Left renal cortex interstitium (tissue), 4 donors: Measurements from ENCODE around the gene SPNS2. TPM values are rescaled to one million over a fixed set of nuclear protein-coding genes. Genes with fewer than 3 reads are reported as not detected.

ENCODE experiments used
- DNase-seq, 4 donors: peaks; one replicate each; pipeline ENCODE4 v3.0.0-alpha.2; 2013; ENCODE audit warnings: low read depth in 4 of 4, low spot score in 2 of 4, missing footprints in 1 of 4
- polyA plus RNA-seq, 4 donors: library from polyadenylated mRNA; unstranded; fragments of 120-200 nt; gene quantifications; one replicate each; pipeline ENCODE4 v1.2.1, GENCODE V29; 2013; ENCODE audit not compliant: insufficient read length in 4 of 4

SPNS2 gene, protein sequence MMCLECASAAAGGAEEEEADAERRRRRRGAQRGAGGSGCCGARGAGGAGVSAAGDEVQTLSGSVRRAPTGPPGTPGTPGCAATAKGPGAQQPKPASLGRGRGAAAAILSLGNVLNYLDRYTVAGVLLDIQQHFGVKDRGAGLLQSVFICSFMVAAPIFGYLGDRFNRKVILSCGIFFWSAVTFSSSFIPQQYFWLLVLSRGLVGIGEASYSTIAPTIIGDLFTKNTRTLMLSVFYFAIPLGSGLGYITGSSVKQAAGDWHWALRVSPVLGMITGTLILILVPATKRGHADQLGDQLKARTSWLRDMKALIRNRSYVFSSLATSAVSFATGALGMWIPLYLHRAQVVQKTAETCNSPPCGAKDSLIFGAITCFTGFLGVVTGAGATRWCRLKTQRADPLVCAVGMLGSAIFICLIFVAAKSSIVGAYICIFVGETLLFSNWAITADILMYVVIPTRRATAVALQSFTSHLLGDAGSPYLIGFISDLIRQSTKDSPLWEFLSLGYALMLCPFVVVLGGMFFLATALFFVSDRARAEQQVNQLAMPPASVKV
- polyA plus RNA-seq: 10 to 100 TPM; 37.3 to 58.2 (median 44.6) TPM

- no peak for DNase-seq
These were observed at the start of gene SPNS2 for GRCh38 chr17:4498461-4499397. TSS of gene SPNS2 (plus strand) at chr17:4498881. CDS start at chr17:4499048, 167 bp downstream.

DNA sequence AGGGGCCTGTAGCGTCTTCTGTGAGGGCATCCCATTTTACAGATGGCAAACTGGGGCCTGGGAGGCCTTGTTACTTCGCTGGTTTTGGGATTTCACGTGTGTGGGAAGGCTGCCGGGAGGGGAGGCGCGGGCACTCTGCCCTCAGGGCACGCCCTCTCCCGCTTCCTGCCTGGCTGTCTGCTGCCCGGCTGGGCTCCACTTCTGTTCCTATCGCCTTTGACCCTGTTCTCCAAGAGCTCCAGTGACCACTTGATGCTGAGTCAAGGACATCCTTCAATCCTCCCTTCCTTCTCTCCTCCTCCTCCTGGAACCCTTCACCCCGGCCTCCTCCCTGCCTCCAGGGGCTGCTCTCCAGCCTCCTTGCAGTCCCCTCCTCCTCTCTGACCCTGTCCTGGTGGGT is 48.9 kb upstream of the SPNS2 start:
- no peak for DNase-seq

GRCh38 chr17:4450710-4451316 is 47.9 kb upstream of the SPNS2 start:
- no peak for DNase-seq

- DNase-seq: no peak
These were observed 44.7 kb upstream of the SPNS2 start for GRCh38 chr17:4453812-4454591.

DNA sequence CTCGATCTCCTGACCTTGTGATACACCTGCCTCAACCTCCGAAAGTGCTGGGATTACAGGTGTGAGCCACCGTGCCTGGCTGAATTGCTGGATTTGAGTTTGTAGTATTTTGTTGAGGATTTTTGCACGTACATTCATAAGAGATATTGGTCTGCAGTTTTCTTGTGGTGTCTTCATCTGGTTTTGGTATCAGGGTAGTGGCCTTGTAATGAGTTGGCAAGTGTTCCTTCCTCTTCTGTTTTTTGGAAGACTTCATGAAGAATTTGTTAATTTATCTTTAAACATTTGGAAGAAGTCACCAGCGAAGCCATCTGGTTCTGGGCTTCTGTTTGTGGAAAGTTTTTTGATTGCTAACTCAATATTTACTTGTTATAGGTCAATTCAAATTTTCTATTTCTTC is 38.0 kb upstream of the SPNS2 start:
- DNase-seq: no peak

GRCh38 chr17:4463818-4464476 is 34.7 kb upstream of the SPNS2 start:
- DNase-seq: no peak

DNA sequence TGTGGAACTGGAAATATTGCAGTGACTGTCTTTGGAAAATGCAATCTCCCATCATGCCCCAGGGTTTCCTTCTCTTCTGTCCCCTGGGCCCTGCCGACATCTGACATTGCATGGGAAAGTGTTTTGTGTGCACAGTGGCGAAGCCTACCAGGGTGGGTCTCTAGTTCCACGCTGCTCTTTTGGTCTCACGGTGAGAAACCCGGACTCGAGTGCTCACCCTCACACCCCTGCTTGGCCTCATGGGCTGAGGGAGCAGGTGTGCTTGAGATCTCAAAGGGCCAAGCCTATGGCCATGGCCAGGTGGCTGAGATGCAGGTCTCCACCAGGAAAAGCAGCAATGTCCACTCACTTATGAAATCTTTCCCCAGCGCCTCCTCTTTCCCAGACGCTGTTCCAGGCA is 32.9 kb upstream of the SPNS2 start:
- no peak for DNase-seq

DNA sequence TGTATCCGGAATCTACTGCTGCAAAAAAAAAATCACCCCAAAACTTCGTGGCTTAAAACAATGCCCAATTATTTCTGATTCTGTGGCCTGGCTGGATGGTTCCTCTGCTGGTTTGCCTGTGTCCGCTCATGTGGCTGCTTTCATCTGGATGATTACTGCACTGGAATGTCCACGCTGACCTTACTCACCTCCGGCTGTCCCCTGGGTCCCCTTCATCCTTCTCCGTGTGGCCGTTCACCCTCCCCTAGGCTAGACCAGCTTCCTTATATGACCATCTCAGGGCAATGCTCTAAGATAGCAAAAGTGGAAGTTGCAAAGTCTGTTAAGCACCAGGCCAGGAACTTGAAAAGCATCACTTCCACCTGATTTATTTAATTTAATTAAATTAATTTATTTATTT is 31.4 kb upstream of the SPNS2 start:
- DNase-seq: no peak

- DNase-seq: no peak
These were observed 29.1 kb upstream of the SPNS2 start for GRCh38 chr17:4469552-4469951.

- DNase-seq: no peak
These were observed 26.4 kb upstream of the SPNS2 start for GRCh38 chr17:4472286-4472685.

GRCh38 chr17:4474093-4474492 is 24.6 kb upstream of the SPNS2 start:
- no peak for DNase-seq

GRCh38 chr17:4475001-4475400 is 23.7 kb upstream of the SPNS2 start:
- no peak for DNase-seq

- DNase-seq: no peak
These were observed 23.2 kb upstream of the SPNS2 start for GRCh38 chr17:4475463-4475862.

DNA sequence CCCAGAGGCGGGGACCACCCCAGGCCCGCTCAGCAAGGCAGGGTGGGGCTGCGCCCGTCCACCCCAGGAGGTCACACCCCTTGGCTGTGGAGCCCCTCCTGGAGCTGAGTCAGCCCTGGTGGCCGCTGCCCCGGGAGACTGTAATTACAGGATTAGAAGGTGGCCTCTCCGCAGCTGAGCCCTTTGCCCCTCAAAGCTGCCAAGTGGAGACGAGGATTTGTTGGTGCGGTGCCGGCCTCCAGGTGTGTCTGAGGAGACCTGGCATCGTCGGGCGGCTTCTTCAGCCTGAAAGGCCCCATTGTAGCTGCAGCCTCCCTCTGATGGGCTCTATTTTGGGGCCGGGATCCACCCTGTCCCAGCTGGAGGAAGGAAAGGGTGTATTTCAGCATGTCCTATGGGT is 22.7 kb upstream of the SPNS2 start:
- no peak for DNase-seq

GRCh38 chr17:4476511-4477070 is 22.1 kb upstream of the SPNS2 start:
- no peak for DNase-seq

DNA sequence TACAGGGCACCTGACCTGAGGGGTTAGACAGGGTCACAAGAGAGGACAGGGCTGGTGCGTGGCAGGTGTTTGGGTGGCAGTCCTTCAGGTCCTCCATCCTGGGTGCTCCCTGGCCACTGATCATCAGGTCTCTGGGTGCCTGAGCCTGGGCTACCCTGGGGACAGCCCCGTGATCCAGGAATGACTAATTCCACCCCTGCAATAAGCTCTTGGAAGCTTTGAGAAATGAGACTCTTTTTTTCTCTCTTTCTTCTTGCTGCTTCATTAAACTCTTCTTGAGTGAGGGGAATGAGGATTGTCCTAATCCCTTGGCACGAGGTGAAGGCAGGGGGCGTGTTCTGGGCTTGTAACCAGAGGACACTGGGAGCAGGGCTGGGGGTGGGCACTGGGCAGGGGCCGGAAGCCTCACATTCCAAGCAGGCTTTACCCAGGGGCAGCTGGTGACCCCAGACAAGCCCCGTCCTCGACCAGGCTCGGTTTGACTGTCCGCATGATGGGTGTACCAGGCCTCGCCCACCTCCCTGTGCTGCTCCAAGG is 21.4 kb upstream of the SPNS2 start:
- DNase-seq: no peak

- no peak for DNase-seq
These were observed 20.3 kb upstream of the SPNS2 start for GRCh38 chr17:4478318-4478830.

DNA sequence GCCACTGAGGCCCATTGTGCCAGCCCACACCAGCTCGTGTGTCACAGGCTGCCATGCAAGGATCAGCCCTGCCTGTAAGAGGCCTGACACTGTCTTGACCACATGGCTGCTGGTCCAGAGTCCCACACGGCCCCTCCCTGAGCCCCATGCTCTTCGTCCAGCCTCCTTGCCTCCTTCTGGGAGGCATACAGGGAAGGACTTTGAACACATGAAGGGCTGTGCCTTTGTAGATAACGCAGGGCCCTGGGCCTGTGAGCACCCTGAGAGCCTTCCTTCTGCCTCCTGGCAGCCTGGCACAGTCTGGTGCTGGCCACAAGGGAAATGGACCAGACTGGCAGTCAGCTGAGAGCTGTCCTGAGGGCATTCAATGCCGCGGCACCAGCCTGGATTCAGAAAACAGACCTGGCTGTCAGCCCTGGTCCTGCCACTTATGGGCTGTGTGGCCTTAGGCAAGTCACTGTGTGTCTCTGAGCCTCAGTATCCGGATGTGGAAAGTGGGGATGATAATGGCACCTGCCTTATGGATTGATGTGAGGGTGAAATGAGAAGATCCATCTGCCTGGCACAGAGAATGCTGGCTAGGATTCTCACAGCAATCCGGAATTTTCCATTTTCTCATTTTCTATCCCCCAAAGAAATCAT is 19.2 kb upstream of the SPNS2 start:
- DNase-seq: no peak
